IPS-NIHi7 (cell line): ENCODE data around the gene KIF2A.

Source experiments
- DNase-seq: peaks from one replicate; pipeline ENCODE4 v3.0.0; 2012; ENCODE audit warnings: mixed read lengths; ENCODE audit errors: extremely low spot score

Gene KIF2A

DNA sequence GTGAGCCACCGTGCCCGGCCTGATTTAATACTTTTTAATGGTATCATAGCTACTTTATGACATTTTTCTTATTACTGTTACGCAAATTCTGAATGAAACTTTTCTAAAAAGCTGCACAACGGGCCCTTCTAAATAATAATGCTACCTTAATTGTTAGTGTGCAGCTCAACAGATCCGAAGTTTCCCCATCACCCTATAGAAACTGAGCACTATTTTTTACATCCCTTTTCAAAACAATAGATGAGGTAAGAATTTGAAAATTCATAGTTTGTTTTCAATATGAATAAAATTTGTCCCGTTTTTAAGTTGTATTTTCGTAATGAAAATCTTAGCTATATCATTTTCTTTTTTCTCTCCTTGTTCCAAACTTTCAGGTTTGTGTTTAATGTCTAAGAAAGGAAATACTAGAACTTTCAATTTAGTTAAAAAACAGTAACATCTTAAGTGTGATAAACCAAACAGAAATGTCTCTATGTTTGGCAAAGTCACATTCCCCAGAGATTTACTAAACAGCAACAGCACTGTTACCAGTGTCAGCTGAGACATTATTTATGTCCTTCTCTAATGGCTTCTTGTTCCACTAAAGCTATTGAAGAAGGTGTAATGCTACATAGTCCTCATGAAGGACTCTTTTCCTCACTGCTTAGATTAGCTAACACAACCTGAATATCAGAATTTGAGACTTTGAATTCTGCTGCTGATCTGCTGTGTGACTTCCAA lies 22.9 kb downstream of the KIF2A start:
- no peak for DNase-seq

DNA sequence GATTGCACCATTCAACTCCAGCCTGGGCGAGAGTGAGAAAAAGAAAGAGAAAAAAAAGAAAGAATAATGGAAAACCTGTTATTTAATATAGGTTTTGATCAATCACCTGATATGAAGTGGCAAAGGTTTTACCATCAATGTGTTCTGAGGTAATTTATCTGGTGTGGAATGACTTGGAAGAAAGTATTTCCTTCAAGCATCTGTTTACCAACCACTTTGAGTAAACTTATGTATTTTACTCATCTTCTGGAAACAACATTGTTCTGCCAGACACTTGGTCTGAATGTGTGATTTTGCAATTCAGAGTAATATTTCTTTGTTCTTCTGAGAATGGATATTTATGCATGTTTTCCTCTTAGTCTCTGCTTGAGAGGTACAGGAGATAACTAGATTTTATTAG lies 24.3 kb downstream of the KIF2A start:
- DNase-seq = no peak

DNA sequence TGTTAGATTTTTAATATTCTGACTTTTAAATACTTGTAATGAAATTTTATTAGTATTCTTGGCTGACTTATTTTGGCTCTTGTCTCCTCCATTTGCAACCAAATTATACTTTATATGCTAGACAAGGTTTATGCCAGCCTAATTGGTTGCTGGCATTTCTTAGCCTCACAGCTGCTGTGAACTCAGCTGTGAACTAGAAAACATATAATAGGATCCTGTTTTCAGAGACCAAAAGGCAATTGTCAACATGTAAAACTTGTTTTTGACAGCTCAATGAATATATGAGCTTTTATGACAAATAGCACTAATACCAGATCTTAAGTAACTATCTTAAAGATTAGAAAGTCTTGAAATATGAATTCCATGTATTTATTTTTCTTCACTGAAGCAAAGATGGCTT lies 25.9 kb downstream of the KIF2A start:
- DNase-seq = no peak

DNA sequence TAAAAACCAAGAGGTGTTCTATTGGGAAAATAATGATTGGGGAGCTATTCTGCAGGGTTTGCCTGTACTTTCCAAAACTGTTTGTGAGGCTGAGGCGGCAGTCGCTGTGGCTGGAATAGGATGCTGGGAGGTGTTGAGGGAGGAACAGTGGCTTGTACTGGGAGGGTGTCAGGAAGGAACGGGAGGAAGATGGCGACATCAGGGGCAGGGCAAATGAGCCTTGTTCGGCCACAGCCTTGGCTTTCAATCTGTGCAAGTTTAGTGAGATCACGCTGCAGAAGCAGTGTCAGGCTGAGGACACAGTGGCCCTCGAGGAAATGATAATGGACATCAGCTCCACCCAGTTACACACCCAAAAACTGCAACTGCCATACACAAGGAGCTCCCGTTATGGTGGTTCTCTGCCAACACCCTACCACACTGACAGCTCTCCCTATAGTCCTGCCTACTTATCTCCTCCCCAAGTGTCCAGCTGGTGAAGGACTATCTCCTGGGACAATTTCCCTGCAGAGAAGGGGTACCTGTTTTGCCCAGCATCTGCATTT lies 27.3 kb downstream of the KIF2A start:
- no peak for DNase-seq

DNA sequence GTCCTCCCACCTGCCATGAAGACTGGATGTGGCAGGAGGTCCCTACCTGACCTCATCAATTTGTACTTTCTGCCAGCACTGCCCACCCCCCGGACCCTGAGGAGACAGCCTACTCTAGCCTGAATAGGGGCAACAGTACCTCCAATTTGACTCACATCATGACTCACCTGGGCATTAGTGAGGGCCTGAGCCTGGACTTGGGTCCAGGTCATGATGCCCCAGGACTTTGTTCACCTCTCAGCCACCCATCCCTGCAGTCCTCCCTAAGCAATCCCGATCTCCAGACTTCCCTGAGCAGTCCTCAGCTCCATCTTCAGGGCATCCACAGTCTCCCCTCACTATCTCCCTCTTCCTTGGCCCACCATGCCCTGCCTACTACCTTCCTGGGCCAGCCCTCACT lies 28.1 kb downstream of the KIF2A start:
- no peak for DNase-seq

- DNase-seq = no peak
Observed at GRCh38 chr5:62340392-62340791, 34.4 kb downstream of the KIF2A start.

GRCh38 chr5:62340979-62341378 lies 35.0 kb downstream of the KIF2A start:
- DNase-seq = no peak

GRCh38 chr5:62341783-62342475 lies 35.9 kb downstream of the KIF2A start:
- DNase-seq = no peak

DNA sequence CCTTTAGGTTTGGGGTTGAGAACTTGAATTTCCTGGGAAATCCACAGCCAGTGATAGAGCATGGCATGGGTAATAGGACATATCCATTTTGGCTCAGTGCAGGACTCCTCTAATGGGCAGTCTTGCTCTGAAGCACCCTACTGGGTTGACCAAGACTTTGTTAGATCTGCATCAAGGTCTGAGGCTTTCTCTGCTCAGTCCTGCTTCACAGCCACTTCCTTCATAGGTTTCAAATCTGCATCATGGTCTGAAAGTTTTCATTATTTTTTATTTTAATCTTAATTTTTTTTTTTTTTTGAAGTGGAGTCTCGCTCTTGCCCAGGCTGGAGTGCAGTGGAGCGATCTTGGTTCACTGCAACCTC lies 36.5 kb downstream of the KIF2A start:
- no peak for DNase-seq

DNA sequence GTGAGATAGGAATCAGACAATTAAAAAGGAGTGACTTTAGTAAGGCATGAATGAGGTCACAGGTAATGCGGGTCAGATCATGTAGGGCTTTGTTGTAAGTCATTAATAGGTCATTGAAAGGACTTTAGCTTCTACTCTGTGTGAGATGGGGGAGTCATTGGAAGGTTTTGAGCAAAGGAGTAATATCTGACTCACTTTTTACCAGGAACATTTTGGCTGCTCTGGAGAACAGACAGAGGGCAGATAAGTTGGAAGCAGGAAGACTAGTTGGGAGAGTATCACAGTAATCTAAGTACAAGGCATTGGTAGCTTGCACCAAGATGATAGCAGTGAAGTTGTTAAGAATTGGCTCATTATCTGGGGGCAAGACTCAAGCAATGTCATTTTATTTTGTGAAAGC lies 37.4 kb downstream of the KIF2A start:
- no peak for DNase-seq

DNA sequence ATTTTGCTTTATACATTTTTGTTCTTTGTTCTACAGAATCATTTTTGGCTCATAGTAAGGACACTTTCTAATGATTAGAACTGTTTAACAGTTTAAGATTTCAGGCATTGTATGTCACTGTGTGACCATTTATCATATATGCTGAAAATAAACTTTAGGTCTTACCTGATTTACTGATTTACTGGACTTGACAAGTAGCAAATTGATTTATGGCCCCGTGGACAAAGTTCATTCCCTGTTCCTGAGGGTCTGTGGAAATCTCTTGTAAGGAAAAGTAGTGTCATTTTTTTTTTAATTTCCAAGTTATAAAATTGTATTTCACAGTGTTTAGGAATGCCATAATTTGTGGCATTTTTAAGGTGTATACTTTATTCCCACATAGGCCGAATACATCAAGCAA lies 40.7 kb downstream of the KIF2A start:
- DNase-seq = no peak

DNA sequence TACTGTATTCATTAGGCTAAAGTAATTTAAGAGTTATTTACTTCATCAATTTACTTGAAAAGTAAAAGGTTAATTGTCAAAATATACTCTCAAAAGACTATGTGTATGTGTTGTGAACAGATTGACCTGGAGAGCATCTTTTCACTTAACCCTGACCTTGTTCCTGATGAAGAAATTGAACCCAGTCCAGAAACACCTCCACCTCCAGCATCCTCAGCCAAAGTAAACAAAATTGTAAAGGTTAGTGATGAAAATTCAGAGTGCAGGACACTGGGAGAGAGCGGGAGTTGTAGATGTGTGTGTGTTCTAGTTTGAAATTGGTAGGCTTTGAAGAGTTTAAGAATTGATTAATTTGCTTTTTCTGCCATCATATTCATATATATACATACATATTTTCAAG lies 41.9 kb downstream of the KIF2A start:
- DNase-seq = no peak

DNA sequence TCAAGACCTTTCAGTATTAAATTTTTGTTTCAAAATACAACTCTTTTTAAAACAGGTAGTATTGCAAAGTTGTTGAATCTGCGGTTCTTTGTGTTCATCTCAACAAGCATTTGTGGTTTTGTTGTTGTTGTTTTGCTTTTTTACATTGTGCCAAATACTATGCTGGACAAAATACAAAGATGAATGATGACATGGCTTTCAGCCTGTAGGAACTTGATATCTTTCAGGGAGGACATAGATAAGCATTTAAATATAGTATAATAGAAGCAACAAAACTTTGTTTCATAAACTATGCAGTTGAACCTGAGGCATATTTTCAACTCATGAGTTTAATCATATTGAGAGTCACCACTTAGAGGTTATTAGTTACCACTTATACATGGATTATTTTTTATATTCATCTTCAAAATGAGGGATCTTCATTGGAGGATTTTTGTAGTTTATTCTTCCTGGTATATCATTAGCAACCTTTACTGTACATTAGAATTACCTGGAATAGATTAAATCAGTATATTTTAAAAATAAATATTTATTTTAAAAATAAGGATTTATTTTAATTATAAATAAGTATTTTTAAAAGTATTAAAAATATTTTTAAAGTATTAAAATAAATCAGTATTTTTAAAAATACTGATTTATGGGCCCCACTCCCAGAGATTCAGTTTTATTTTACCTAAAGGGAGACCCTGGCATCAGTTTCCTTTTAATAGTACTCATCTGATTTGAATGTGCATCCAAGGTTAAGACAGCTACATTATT lies 42.9 kb downstream of the KIF2A start:
- DNase-seq = no peak

- no peak for DNase-seq
Observed at GRCh38 chr5:62354028-62354874, 48.2 kb downstream of the KIF2A start.

GRCh38 chr5:62362701-62363100 lies 56.7 kb downstream of the KIF2A start:
- no peak for DNase-seq

DNA sequence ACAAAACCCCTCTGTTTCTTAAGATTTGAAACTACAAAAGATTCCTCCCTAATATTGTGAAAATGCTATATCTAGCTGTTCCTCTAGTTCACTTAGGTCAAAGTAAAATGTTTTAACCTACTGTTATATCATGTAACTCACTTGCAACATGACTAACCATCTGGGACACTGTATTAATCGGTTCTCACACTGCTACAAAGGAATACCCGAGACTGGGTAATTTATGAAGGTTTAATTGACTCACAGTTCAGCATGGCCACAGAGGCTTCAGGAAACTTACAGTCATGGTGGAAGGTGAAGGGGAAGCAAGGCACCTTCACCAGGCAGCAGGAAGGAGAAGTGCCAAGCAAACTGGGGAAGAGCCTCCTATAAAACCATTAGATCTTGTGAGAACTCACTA lies 63.0 kb downstream of the KIF2A start:
- no peak for DNase-seq

DNA sequence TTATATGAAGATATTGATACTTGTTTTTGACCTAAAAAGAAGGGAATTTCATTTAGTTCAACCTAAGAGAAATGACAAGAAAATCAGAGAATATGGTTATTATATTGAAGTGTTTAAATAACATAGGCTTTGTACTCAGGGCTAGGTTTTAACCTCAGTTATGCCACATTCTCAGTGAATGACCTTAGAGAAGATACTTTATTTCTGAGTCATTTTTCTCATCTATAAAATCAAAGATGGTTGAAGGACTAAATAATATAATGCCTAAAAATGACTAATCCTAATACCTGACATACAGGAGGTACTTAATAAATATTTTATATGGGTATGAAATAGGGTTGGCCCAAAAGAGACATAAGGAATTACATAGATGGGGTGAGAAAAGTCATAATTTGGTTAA lies 65.4 kb downstream of the KIF2A start:
- DNase-seq = no peak

- DNase-seq = no peak
Observed at GRCh38 chr5:62372600-62372999, 66.6 kb downstream of the KIF2A start.

GRCh38 chr5:62373382-62373781 lies 67.4 kb downstream of the KIF2A start:
- no peak for DNase-seq

- no peak for DNase-seq
Observed at GRCh38 chr5:62374090-62374489, 68.1 kb downstream of the KIF2A start.

DNA sequence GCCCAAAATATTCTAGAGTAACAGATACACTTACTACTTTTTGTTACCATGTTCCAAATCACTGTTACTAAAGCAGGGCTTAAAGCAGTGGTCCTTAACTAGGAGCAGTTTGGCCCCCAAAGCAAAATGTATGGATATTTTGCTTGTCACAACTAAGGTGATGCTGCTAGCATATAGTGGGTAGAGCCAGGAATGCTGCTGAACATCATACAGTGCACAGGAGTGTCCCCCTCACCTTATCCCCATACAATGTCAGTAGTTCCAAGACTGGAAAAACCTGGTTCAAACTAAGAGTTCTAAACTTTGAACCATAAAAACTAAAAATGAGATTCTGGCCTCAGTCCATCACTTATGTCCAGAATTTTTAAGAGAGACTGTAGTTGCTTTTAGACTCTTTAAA lies 69.6 kb downstream of the KIF2A start:
- no peak for DNase-seq

- no peak for DNase-seq
Observed at GRCh38 chr5:62376064-62376463, 70.1 kb downstream of the KIF2A start.
